ENCODE results near the gene CBLC. TPM values are rescaled to one million over a fixed set of nuclear protein-coding genes. Genes with fewer than 3 reads are reported as not detected.

Gene CBLC, protein sequence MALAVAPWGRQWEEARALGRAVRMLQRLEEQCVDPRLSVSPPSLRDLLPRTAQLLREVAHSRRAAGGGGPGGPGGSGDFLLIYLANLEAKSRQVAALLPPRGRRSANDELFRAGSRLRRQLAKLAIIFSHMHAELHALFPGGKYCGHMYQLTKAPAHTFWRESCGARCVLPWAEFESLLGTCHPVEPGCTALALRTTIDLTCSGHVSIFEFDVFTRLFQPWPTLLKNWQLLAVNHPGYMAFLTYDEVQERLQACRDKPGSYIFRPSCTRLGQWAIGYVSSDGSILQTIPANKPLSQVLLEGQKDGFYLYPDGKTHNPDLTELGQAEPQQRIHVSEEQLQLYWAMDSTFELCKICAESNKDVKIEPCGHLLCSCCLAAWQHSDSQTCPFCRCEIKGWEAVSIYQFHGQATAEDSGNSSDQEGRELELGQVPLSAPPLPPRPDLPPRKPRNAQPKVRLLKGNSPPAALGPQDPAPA
- 1 to 10 TPM in 1 of 4 donors, under 1 TPM in 1, not detected in 2; 0.93 to 1.0 TPM for total RNA-seq

DNA sequence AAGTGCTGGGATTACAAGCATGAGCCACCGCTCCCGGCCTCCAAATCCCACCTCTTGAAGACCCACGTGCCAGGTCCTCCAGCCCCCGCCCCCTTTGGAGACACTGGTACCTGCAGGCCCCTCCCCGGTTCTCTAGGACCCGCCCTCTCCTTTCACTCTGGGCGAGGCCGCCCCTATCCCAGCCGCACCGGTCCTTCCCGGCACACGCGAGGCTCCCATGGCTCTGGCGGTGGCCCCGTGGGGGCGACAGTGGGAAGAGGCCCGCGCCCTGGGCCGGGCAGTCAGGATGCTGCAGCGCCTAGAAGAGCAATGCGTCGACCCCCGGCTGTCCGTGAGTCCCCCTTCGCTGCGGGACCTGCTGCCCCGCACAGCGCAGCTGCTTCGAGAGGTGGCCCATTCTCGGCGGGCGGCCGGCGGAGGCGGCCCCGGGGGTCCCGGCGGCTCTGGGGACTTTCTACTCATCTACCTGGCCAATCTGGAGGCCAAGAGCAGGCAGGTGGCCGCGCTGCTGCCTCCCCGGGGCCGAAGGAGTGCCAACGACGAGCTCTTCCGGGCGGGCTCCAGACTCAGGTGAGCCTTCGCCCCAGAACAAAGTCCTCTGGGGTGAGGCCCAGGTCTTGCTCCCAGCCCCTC is at the start of gene CBLC:
Gene CBLC, plus strand, starts transcription at position 176 of the 633 bp plus-strand sequence. Its CDS starts 42 bp downstream, at position 218.
- H3K36me3 ChIP-seq = no peaks in the 10 kb centered on the region
- no peak within 1 kb of the TSS for H3K27ac ChIP-seq
- no CpG with 5 or more reads among the region's 47 CpGs for WGBS, 2 donors (ENCODE audit: low coverage in 1 of 2)
- H3K4me1 ChIP-seq = peaks cover 0 to 6% (median 0%) of the 10 kb centered on the region in 3 donors
- H3K27me3 ChIP-seq = peaks cover 38% of the 10 kb centered on the region
- ATAC-seq = no peak
- H3K9me3 ChIP-seq = no peaks in the 10 kb centered on the region
- TF ChIP-seq, protein P1, sequence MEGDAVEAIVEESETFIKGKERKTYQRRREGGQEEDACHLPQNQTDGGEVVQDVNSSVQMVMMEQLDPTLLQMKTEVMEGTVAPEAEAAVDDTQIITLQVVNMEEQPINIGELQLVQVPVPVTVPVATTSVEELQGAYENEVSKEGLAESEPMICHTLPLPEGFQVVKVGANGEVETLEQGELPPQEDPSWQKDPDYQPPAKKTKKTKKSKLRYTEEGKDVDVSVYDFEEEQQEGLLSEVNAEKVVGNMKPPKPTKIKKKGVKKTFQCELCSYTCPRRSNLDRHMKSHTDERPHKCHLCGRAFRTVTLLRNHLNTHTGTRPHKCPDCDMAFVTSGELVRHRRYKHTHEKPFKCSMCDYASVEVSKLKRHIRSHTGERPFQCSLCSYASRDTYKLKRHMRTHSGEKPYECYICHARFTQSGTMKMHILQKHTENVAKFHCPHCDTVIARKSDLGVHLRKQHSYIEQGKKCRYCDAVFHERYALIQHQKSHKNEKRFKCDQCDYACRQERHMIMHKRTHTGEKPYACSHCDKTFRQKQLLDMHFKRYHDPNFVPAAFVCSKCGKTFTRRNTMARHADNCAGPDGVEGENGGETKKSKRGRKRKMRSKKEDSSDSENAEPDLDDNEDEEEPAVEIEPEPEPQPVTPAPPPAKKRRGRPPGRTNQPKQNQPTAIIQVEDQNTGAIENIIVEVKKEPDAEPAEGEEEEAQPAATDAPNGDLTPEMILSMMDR (IDR thresholded peaks at IDR 0.05) = no peak
- TF ChIP-seq POLR2A (IDR thresholded peaks at IDR 0.05) (no peak), EP300 (IDR thresholded peaks at IDR 0.05) (no peak), POLR2AphosphoS5 (IDR thresholded peaks at IDR 0.05) (no peak)
- H3K4me3 ChIP-seq = no peak within 1 kb of the TSS

DNA sequence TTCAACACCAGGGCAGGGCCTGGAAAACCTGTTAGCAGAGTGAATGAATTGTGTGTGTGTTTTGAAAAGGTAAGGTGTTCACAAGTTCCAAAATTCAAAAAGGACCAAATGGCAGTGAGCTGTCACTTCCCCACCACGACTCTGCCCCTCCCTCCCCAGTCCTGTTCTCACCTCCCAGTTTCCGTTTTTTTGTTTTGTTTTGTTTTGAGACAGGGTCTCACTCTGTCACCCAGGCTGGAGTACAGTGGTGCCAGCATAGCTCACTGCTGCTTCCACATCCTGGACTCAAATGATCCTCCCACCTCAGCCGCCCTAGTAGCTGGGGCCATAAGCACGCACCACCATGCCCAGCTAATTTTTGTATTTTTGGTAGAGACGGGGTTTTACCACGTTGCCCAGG is 49.5 kb upstream of the CBLC start:
- H3K36me3 ChIP-seq = no peaks in the 10 kb centered on the region
- H3K4me3 ChIP-seq = no peak overlapping the region
- ATAC-seq = no peak
- TF ChIP-seq POLR2AphosphoS5 (IDR thresholded peaks at IDR 0.05) = no peak
- H3K4me1 ChIP-seq = peaks cover 0 to 23% (median 7%) of the 10 kb centered on the region in 3 donors
- H3K9me3 ChIP-seq = no peaks in the 10 kb centered on the region
- H3K27ac ChIP-seq = no peak overlapping the region
- WGBS, 2 donors (ENCODE audit: low coverage in 1 of 2) = 47 to 75% methylated on average over 2 to 6 of the region's 6 CpGs
- H3K27me3 ChIP-seq = no peaks in the 10 kb centered on the region

DNA sequence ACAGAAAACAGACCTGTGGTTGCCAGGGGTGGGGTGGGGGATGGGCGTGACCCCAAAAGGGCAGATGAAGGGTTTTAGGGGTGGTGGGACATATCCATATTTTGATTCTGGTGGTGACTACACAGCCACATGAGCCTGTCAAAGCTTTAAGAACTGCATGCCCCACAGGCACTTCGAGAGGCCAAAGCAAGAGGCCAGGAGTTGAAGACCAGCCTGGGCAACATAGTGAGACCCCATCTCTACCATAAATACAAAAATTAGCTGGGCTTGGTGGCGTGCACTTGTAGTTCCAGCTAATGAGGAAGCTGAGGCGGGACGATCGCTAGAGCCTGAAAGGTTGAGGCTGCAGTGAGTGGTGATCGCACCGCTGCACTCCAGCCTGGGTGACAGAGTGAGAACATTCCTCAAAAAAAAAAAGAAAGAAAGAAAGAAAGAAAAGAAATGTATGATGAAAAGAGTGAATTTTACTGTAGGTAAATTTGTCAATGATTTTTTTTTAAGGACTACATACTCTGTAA is 48.1 kb upstream of the CBLC start:
- Histone ChIP-seq H3K36me3 (no peaks in the 10 kb centered on the region), H3K27me3 (no peaks in the 10 kb centered on the region), H3K27ac (no peak overlapping the region), H3K4me1 (peaks cover 0 to 9% (median 0%) of the 10 kb centered on the region in 3 donors), H3K4me3 (no peak overlapping the region), H3K9me3 (no peaks in the 10 kb centered on the region)
- no peak for ATAC-seq
- TF ChIP-seq EP300 (IDR thresholded peaks at IDR 0.05) (no peak), POLR2AphosphoS5 (IDR thresholded peaks at IDR 0.05) (no peak), POLR2A (IDR thresholded peaks at IDR 0.05) (no peak)
- TF ChIP-seq, protein P1 (IDR thresholded peaks at IDR 0.05) = no peak
- 88 to 92% methylated on average over 7 of the region's 8 CpGs for WGBS, 2 donors (ENCODE audit: low coverage in 1 of 2)

DNA sequence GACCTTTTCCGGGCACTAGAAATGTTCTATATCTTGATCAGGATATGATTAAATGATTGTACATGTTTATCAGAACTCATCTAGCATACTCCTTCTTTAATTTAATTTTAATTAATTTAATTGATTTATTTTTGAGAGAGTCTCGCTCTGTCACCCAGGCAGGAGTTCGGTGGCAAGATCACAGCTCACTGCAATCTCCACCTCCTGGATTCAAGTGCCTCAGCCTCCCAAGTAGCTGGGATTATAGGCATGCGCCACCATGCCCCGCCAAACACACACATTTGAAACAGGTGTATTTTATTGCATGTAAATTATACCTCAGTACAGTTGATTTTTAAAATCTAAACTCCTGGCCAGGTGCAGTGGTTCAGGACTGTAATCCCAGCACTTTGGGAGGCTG is 46.6 kb upstream of the CBLC start:
- H3K27me3 ChIP-seq = no peaks in the 10 kb centered on the region
- no peaks in the 10 kb centered on the region for H3K4me1 ChIP-seq
- H3K9me3 ChIP-seq = no peaks in the 10 kb centered on the region
- no peak for TF ChIP-seq POLR2AphosphoS5 (IDR thresholded peaks at IDR 0.05)
- TF ChIP-seq, protein P1 (IDR thresholded peaks at IDR 0.05) = no peak
- no peak for TF ChIP-seq EP300 (IDR thresholded peaks at IDR 0.05)
- TF ChIP-seq POLR2A (IDR thresholded peaks at IDR 0.05) = no peak
- H3K27ac ChIP-seq = no peak overlapping the region
- H3K36me3 ChIP-seq = no peaks in the 10 kb centered on the region
- no peak overlapping the region for H3K4me3 ChIP-seq
- 29 to 100% methylated on average over 1 to 4 of the region's 5 CpGs for WGBS, 2 donors (ENCODE audit: low coverage in 1 of 2)
- no peak for ATAC-seq

DNA sequence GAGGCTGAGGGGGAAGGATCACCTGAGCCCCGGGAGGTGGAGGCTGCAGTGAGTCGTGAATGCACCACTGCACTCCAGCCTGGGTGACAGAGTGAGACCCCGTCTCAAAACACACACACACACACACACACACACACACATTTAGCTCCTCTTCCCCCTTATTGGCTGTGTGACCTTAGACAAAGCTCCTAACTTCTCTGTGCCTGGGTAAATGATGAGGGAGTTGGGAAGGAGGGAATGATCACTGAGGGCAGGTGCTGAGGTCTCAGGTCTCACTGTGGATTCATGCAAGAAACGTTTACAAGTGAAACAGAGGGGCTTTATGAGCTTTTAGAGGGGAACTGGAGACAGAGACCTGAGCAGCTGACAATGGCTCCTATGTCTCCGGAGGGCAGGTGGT is 46.1 kb upstream of the CBLC start:
- no peak for ATAC-seq
- no peaks in the 10 kb centered on the region for H3K36me3 ChIP-seq
- no peaks in the 10 kb centered on the region for H3K9me3 ChIP-seq
- H3K4me1 ChIP-seq = no peaks in the 10 kb centered on the region
- WGBS, 2 donors (ENCODE audit: low coverage in 1 of 2) = 84% methylated on average over 3 of the region's 5 CpGs; no CpG with 5 or more reads in 1 of the 2 donors
- H3K27ac ChIP-seq = no peak overlapping the region
- H3K4me3 ChIP-seq = no peak overlapping the region
- TF ChIP-seq EP300 (IDR thresholded peaks at IDR 0.05) (no peak), POLR2AphosphoS5 (IDR thresholded peaks at IDR 0.05) (no peak), POLR2A (IDR thresholded peaks at IDR 0.05) (no peak)
- TF ChIP-seq, protein P1 (IDR thresholded peaks at IDR 0.05) = no peak
- no peaks in the 10 kb centered on the region for H3K27me3 ChIP-seq
